Mononuclear cell (primary cell): ENCODE data around the gene SH3TC1. TPM values are rescaled to one million over a fixed set of nuclear protein-coding genes. Genes with fewer than 3 reads are reported as not detected.

Experiments used
- H3K27me3 ChIP-seq: 2 replicates; pipeline ENCODE4 v1.6.0; 2011; ENCODE audit warnings: low read length, control low read depth; ENCODE audit not compliant: insufficient read depth
- H3K4me1 ChIP-seq: 2 replicates; pipeline ENCODE4 v1.5.1; 2011; ENCODE audit warnings: mild to moderate bottlenecking, low read length, control low read depth; ENCODE audit not compliant: insufficient read depth
- H3K4me3 ChIP-seq: 2 replicates; pipeline ENCODE4 v1.5.1; 2011; ENCODE audit warnings: mild to moderate bottlenecking, low read length, moderate library complexity
- H3K9me3 ChIP-seq: 2 replicates; pipeline ENCODE4 v1.5.1; 2011; ENCODE audit warnings: low read depth, mild to moderate bottlenecking, control low read depth, low read length
- total RNA-seq: library from RNA; depleted of rRNA; stranded (reverse); fragments of >200 nt; gene quantifications from one replicate; pipeline ENCODE4 v1.2.3, GENCODE V29; 2012

The SH3TC1 gene
- total RNA-seq, 1 donor = 56.6 TPM

- H3K4me3 ChIP-seq = no peak overlapping the region
- no peaks in the 10 kb centered on the region for H3K27me3 ChIP-seq
- no peaks in the 10 kb centered on the region for H3K9me3 ChIP-seq
- peaks cover 18% of the 10 kb centered on the region for H3K4me1 ChIP-seq
These were observed 77.5 kb downstream of the SH3TC1 start for GRCh38 chr4:8276358-8277240.

GRCh38 chr4:8277356-8278008 lies 78.4 kb downstream of the SH3TC1 start:
- H3K4me3 ChIP-seq = no peak overlapping the region
- no peaks in the 10 kb centered on the region for H3K9me3 ChIP-seq
- no peaks in the 10 kb centered on the region for H3K27me3 ChIP-seq
- H3K4me1 ChIP-seq = peaks cover 17% of the 10 kb centered on the region

- no peaks in the 10 kb centered on the region for H3K27me3 ChIP-seq
- H3K9me3 ChIP-seq = no peaks in the 10 kb centered on the region
- peaks cover 12% of the 10 kb centered on the region for H3K4me1 ChIP-seq
- no peak overlapping the region for H3K4me3 ChIP-seq
These were observed 78.9 kb downstream of the SH3TC1 start for GRCh38 chr4:8278009-8278395.

GRCh38 chr4:8278421-8279287 lies 79.6 kb downstream of the SH3TC1 start:
- Histone ChIP-seq H3K4me3 (no peak overlapping the region), H3K27me3 (no peaks in the 10 kb centered on the region), H3K9me3 (no peaks in the 10 kb centered on the region), H3K4me1 (peaks cover 8% of the 10 kb centered on the region)

- no peaks in the 10 kb centered on the region for H3K9me3 ChIP-seq
- H3K4me1 ChIP-seq = peaks cover 8% of the 10 kb centered on the region
- no peak overlapping the region for H3K4me3 ChIP-seq
- H3K27me3 ChIP-seq = no peaks in the 10 kb centered on the region
These were observed 80.4 kb downstream of the SH3TC1 start for GRCh38 chr4:8279321-8280157.

GRCh38 chr4:8280158-8280875 lies 81.2 kb downstream of the SH3TC1 start:
- Histone ChIP-seq H3K27me3 (no peaks in the 10 kb centered on the region), H3K9me3 (no peaks in the 10 kb centered on the region)

GRCh38 chr4:8280876-8281440 lies 81.9 kb downstream of the SH3TC1 start:
- H3K4me1 ChIP-seq = peaks cover 8% of the 10 kb centered on the region
- no peak overlapping the region for H3K4me3 ChIP-seq
- no peaks in the 10 kb centered on the region for H3K27me3 ChIP-seq
- H3K9me3 ChIP-seq = no peaks in the 10 kb centered on the region

More at GRCh38 chr4:8280158-8280875, 81.2 kb downstream of the SH3TC1 start:
- peaks cover 8% of the 10 kb centered on the region for H3K4me1 ChIP-seq
- no peak overlapping the region for H3K4me3 ChIP-seq

GRCh38 chr4:8281519-8282133 lies 82.5 kb downstream of the SH3TC1 start:
- H3K9me3 ChIP-seq = no peaks in the 10 kb centered on the region
- H3K27me3 ChIP-seq = no peaks in the 10 kb centered on the region
- H3K4me1 ChIP-seq = peaks cover 8% of the 10 kb centered on the region
- H3K4me3 ChIP-seq = no peak overlapping the region

- Histone ChIP-seq H3K4me1 (peaks cover 8% of the 10 kb centered on the region), H3K9me3 (no peaks in the 10 kb centered on the region), H3K4me3 (no peak overlapping the region), H3K27me3 (no peaks in the 10 kb centered on the region)
These were observed 83.1 kb downstream of the SH3TC1 start for GRCh38 chr4:8282134-8282641.

GRCh38 chr4:8282742-8283141 lies 83.7 kb downstream of the SH3TC1 start:
- Histone ChIP-seq H3K9me3 (no peaks in the 10 kb centered on the region), H3K27me3 (no peaks in the 10 kb centered on the region), H3K4me3 (no peak overlapping the region), H3K4me1 (peaks cover 11% of the 10 kb centered on the region)

- no peaks in the 10 kb centered on the region for H3K27me3 ChIP-seq
- H3K4me1 ChIP-seq = peaks cover 15% of the 10 kb centered on the region
- H3K4me3 ChIP-seq = no peak overlapping the region
- H3K9me3 ChIP-seq = no peaks in the 10 kb centered on the region
These were observed 84.1 kb downstream of the SH3TC1 start for GRCh38 chr4:8283161-8283560.

- Histone ChIP-seq H3K4me1 (peaks cover 12% of the 10 kb centered on the region), H3K27me3 (no peaks in the 10 kb centered on the region), H3K9me3 (no peaks in the 10 kb centered on the region), H3K4me3 (no peak overlapping the region)
These were observed 84.6 kb downstream of the SH3TC1 start for GRCh38 chr4:8283631-8284121.

GRCh38 chr4:8284391-8284790 lies 85.3 kb downstream of the SH3TC1 start:
- no peak overlapping the region for H3K4me3 ChIP-seq
- H3K4me1 ChIP-seq = peaks cover 9% of the 10 kb centered on the region
- H3K9me3 ChIP-seq = no peaks in the 10 kb centered on the region
- no peaks in the 10 kb centered on the region for H3K27me3 ChIP-seq
